UCSD-AML1 (cell line): ENCODE data around the gene ZNF394.

Experiments used
- DNase-seq: peaks from one replicate; lab custom pipeline; 2025; ENCODE audit not compliant: unreplicated experiment; lab: John Stamatoyannopoulos, UW

ZNF394 gene

GRCh38 chr7:99453105-99453504 is 47.0 kb downstream of the ZNF394 start:
- DNase-seq = no peak

- DNase-seq = no peak
Measured at GRCh38 chr7:99452541-99452940, 47.5 kb downstream of the ZNF394 start.

- no peak for DNase-seq
Measured at GRCh38 chr7:99451936-99452335, 48.1 kb downstream of the ZNF394 start.

GRCh38 chr7:99449326-99449725 is 50.8 kb downstream of the ZNF394 start:
- no peak for DNase-seq

GRCh38 chr7:99448855-99449254 is 51.2 kb downstream of the ZNF394 start:
- no peak for DNase-seq

- no peak for DNase-seq
Measured at GRCh38 chr7:99447943-99448342, 52.1 kb downstream of the ZNF394 start.

- no peak for DNase-seq
Measured at GRCh38 chr7:99446096-99446495, 54.0 kb downstream of the ZNF394 start.
